Thyroid gland (tissue), 4 donors: ENCODE data around the gene LEPR.

Experiments
- CTCF ChIP-seq, 6 experiments: fragments of 200-600 bp in 3 of 6; fragments of 450-650 bp in 3 of 6; sonication (generic) in 3 of 6; IDR thresholded peaks; one replicate each; pipeline ENCODE4 v1.5.1; 2016 to 2019; ENCODE audit warnings: antibody characterized with exemption in 6 of 6, mild to moderate bottlenecking in 2 of 6, inconsistent platforms in 1 of 6, moderate library complexity in 1 of 6
- POLR2A ChIP-seq, 2 donors: fragments of 450-650 bp; IDR thresholded peaks; one replicate each; pipeline ENCODE4 v1.6.1; 2017; ENCODE audit warnings: antibody characterized with exemption in 2 of 2, mild to moderate bottlenecking in 2 of 2, moderate library complexity in 1 of 2

- no peak for TF ChIP-seq CTCF (IDR thresholded peaks at IDR 0.05)
- TF ChIP-seq POLR2A (IDR thresholded peaks at IDR 0.05): no peak
Measured at GRCh38 chr1:65425697-65426096, 5.2 kb downstream of the LEPR start.
